Measurements from ENCODE around the gene ENDOG.
"Not testable (repeated sequence)": the region's sequence is repeated elsewhere in the genome, so short reads cannot be mapped to it uniquely, and the experiment has no call there.

The ENDOG gene

DNA sequence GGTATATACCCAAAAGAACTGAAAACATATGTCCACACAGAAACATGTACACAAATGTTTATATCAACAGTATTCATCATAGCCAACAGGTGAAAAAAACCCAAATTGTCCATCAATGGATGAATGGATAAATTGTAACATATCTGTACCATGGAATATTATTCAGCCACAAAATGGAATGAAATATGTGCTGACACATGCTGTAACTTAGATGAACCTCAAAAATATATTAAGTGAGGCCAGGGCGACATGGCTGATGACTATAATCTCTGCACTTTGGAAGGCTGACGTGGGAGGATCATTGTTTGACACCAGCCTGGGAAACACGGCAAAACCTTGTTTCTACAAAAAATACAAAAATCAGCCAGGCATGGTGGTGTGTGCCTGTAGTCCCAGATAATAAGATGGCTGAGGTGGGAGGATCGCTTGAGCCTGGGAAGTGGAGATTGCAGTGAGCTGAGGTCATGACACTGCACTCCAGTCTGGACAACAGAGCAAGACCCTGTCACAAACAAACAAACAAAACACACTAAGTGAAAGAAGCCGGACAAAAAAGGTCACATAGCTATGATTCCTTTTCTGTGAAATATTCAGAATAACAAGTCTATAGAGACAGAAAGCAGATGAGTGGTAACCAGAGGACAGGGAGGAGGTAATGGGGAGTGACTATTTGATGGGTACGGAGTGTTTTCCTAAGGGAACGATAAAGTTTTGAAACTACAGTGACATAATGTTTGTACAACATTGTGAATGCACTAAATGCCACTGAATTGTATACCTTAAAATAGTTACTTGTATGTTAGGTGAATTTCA is 52.0 kb downstream of the ENDOG start:
- DNase-seq, result no peak

DNA sequence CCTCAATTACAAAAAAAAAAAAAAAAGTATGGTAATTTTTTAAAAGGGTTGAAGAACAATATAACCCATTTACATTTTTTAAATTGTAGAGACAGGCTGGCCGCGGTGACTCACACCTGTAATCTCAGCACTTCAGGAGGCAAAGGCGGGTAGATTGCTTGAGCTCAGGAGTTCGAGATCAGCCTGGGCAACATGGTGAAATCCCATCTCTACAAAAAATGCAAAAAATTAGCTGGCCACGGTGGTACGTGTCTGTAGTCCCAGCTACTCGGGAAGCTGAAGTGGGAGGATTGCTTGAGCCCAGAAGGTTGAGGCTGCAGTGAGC is 52.6 kb downstream of the ENDOG start:
- DNase-seq, result not testable (repeated sequence)
